Colonic mucosa (tissue), 4 donors: Measurements from ENCODE around the gene STAU1. TPM values are rescaled to one million over a fixed set of nuclear protein-coding genes. Genes with fewer than 3 reads are reported as not detected.

Experiments used
- DNase-seq: peaks from one replicate; pipeline ENCODE4 v3.0.0-alpha.2; 2020
- H3K27ac ChIP-seq: fragments of 200-600 bp; one replicate; pipeline ENCODE4 v1.8.0; 2021
- H3K27me3 ChIP-seq: fragments of 200-600 bp; one replicate; pipeline ENCODE4 v1.8.0; 2021
- H3K36me3 ChIP-seq: fragments of 200-600 bp; one replicate; pipeline ENCODE4 v1.8.0; 2021
- H3K4me1 ChIP-seq: fragments of 200-600 bp; one replicate; pipeline ENCODE4 v1.8.0; 2021; ENCODE audit warnings: mild to moderate bottlenecking
- H3K4me3 ChIP-seq: fragments of 200-600 bp; one replicate; pipeline ENCODE4 v1.8.0; 2021
- H3K9ac ChIP-seq, 2 donors: one replicate each; pipeline ENCODE4 v1.7.0; 2013; ENCODE audit warnings: control low read depth in 2 of 2, low read depth in 2 of 2, low read length in 2 of 2
- H3K9me3 ChIP-seq: fragments of 200-600 bp; one replicate; pipeline ENCODE4 v1.8.0; 2021
- CTCF ChIP-seq: fragments of 200-600 bp; IDR thresholded peaks from one replicate; pipeline ENCODE4 v1.8.0; 2022; ENCODE audit warnings: antibody characterized with exemption, mild to moderate bottlenecking
- intact Hi-C: fragments of 100-400 bp; cut with DNase I; formaldehyde crosslinking; loops from one replicate; pipeline ENCODE4 v1.14.1; 2022
- total RNA-seq, 2 donors: library from RNA; stranded (reverse); fragmentation: NEBNext Ultra II Directional in 1 of 2; extraction: Animal tissue kit (Norgen Biotek cat#: 25700) in 1 of 2; gene quantifications; one replicate each; pipeline ENCODE4 v1.2.1, GENCODE V29; 2021
- donor health status: healthy.
- donor health status: DM: no; HTN: no; CAD: no.
- donor health status: DM: no; HTN: no; CAD: no.

STAU1 gene
- total RNA-seq, 2 donors from 2014 or later = 86.6 to 106 TPM

GRCh38 chr20:49179368-49180277, 8.5 kb downstream of the STAU1 start:
- Histone ChIP-seq H3K4me1 (peaks cover 4% of the 10 kb centered on the region), H3K4me3 (no peak overlapping the region), H3K27ac (no peak overlapping the region), H3K36me3 (no peaks in the 10 kb centered on the region), H3K9ac (no peak overlapping the region), H3K27me3 (no peaks in the 10 kb centered on the region), H3K9me3 (no peaks in the 10 kb centered on the region)
- DNase-seq = no peak
- intact Hi-C loops = no loop called here
- no peak for TF ChIP-seq CTCF

GRCh38 chr20:49174183-49174582, 14.0 kb downstream of the STAU1 start:
- Histone ChIP-seq H3K36me3 (no peaks in the 10 kb centered on the region), H3K9ac (no peak overlapping the region), H3K27me3 (no peaks in the 10 kb centered on the region), H3K4me3 (no peak overlapping the region), H3K27ac (no peak overlapping the region), H3K4me1 (no peaks in the 10 kb centered on the region), H3K9me3 (no peaks in the 10 kb centered on the region)
- no peak for TF ChIP-seq CTCF
- intact Hi-C loops = no loop called here
- no peak for DNase-seq

GRCh38 chr20:49172413-49172812, 15.7 kb downstream of the STAU1 start:
- Histone ChIP-seq H3K9me3 (no peaks in the 10 kb centered on the region), H3K27me3 (no peaks in the 10 kb centered on the region), H3K27ac (no peak overlapping the region), H3K4me3 (no peak overlapping the region), H3K4me1 (peaks cover 6% of the 10 kb centered on the region), H3K36me3 (no peaks in the 10 kb centered on the region), H3K9ac (no peak overlapping the region)
- no peak for DNase-seq
- TF ChIP-seq CTCF = no peak
- intact Hi-C loops = no loop called here

GRCh38 chr20:49171909-49172308, 16.2 kb downstream of the STAU1 start:
- no peak overlapping the region for H3K9ac ChIP-seq
- no peak overlapping the region for H3K4me3 ChIP-seq
- no peaks in the 10 kb centered on the region for H3K36me3 ChIP-seq
- no peak overlapping the region for H3K27ac ChIP-seq
- no peak for TF ChIP-seq CTCF
- H3K9me3 ChIP-seq = no peaks in the 10 kb centered on the region
- H3K4me1 ChIP-seq = peaks cover 6% of the 10 kb centered on the region
- no peaks in the 10 kb centered on the region for H3K27me3 ChIP-seq
- DNase-seq = no peak
- intact Hi-C loops = no loop called here

GRCh38 chr20:49170714-49171113, 17.4 kb downstream of the STAU1 start:
- Histone ChIP-seq H3K27me3 (no peaks in the 10 kb centered on the region), H3K9ac (no peak overlapping the region), H3K36me3 (no peaks in the 10 kb centered on the region), H3K9me3 (no peaks in the 10 kb centered on the region), H3K27ac (no peak overlapping the region), H3K4me1 (peaks cover 6% of the 10 kb centered on the region), H3K4me3 (no peak overlapping the region)
- intact Hi-C loops = no loop called here
- no peak for DNase-seq
- no peak for TF ChIP-seq CTCF
